Upper lobe of left lung (tissue), 6 donors: ENCODE measurements around the gene SCUBE1. TPM values are rescaled to one million over a fixed set of nuclear protein-coding genes. Genes with fewer than 3 reads are reported as not detected.

Experiments used
- ATAC-seq, 2 donors: fragments of 200-7000 bp; cut with Tn5 transposase; one replicate each; pipeline ENCODE4 v1.9.1; 2022; ENCODE audit warnings: mild to moderate bottlenecking in 2 of 2, moderate library complexity in 2 of 2; ENCODE audit not compliant: low FRiP score in 2 of 2
- DNase-seq, 2 donors: peaks; one replicate each; pipeline ENCODE4 v3.0.0-alpha.2; 2019 to 2020
- H3K27ac ChIP-seq, 4 donors: fragments of 200-600 bp; sonication (generic); one replicate each; pipeline ENCODE4 v1.5.1; 2016 to 2019
- H3K27me3 ChIP-seq, 4 donors: fragments of 200-600 bp; sonication (generic); one replicate each; pipeline ENCODE4 v1.5.1; 2017 to 2019
- H3K36me3 ChIP-seq, 4 donors: fragments of 200-600 bp; sonication (generic); one replicate each; pipeline ENCODE4 v1.5.1; 2016 to 2019
- H3K4me1 ChIP-seq, 4 donors: fragments of 200-600 bp; sonication (generic); one replicate each; pipeline ENCODE4 v1.5.1; 2018 to 2019
- H3K4me3 ChIP-seq, 4 donors: fragments of 200-600 bp; sonication (generic); one replicate each; pipeline ENCODE4 v1.5.1; 2017 to 2019; ENCODE audit warnings: mild to moderate bottlenecking in 2 of 4, moderate library complexity in 1 of 4
- H3K9me3 ChIP-seq, 4 donors: fragments of 200-600 bp; sonication (generic); one replicate each; pipeline ENCODE4 v1.5.1; 2018 to 2019
- EP300 ChIP-seq, 4 donors: sonication (generic); formaldehyde crosslinking; IDR thresholded peaks; one replicate each; pipeline ENCODE4 v1.5.1; 2017; ENCODE audit warnings: antibody characterized with exemption in 4 of 4, control low read depth in 2 of 4
- POLR2A ChIP-seq, 4 donors: fragments of 450-650 bp; IDR thresholded peaks; one replicate each; pipeline ENCODE4 v1.5.1; 2016 to 2017; ENCODE audit warnings: antibody characterized with exemption in 4 of 4, mild to moderate bottlenecking in 2 of 4
- POLR2AphosphoS5 ChIP-seq, 2 donors: sonication (generic); formaldehyde crosslinking; IDR thresholded peaks; one replicate each; pipeline ENCODE4 v1.5.1; 2017; ENCODE audit warnings: antibody characterized with exemption in 2 of 2
- WGBS, 2 donors: methylation state at CpG; one replicate each; pipeline ENCODE4 v1.1.5; 2017 to 2018; 5-methylcytosine and 5-hydroxymethylcytosine counted together
- total RNA-seq, 6 donors: library from RNA; depleted of rRNA in 4 of 6; stranded (reverse); fragments of >200 nt in 4 of 6; gene quantifications; one replicate each; pipeline versions ENCODE4 v1.1.0 to v1.2.1, GENCODE V29; 2016 to 2021
- TF ChIP-seq, protein P1 (sequence below), 6 experiments: fragments of 450-650 bp in 4 of 6; fragments of 200-600 bp in 2 of 6; sonication (generic) in 2 of 6; IDR thresholded peaks; one replicate each; pipeline ENCODE4 v1.5.1; 2016 to 2019; ENCODE audit warnings: antibody characterized with exemption in 6 of 6
- donor health status: DM: no; HTN: no; CAD: no; lungs with moderate emphysema.
- donor health status: DM: no; HTN: yes; CAD: no; lungs with severe emphysema.

The SCUBE1 gene
- total RNA-seq, 6 donors from 2014 or later: 9.7 to 55.9 (median 20.8) TPM

DNA sequence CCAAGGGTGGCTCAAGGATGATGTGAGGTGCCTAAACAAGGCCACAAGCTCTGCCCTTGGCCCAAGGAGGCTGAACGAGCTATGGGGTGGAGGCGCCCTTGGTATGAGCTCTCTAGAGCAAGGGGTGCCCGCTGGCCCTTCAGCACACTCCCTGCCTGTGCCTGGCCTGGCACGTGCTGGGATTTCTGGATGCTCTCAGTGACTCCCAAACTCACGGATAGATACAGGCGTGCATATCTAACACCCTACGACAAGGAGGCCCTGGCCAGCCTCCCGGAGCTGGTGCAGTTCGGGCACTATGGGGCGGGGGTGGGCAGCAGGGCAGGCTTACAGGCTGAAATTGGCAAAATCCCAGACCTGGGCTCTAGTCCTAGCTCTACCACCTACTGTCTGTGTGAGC, 30.6 kb downstream of the SCUBE1 start:
- no peaks in the 10 kb centered on the region for H3K36me3 ChIP-seq
- no peak overlapping the region for H3K4me3 ChIP-seq
- DNase-seq (peak in 1 of 2 donors; percentile 36), ATAC-seq (no peak)
- H3K27ac ChIP-seq: no peak overlapping the region
- H3K9me3 ChIP-seq: no peaks in the 10 kb centered on the region
- H3K4me1 ChIP-seq: peaks cover 0 to 14% (median 8%) of the 10 kb centered on the region in 4 donors
- no peaks in the 10 kb centered on the region for H3K27me3 ChIP-seq
- WGBS, 2 donors: 81 to 93% methylated on average over 3 to 10 of the region's 10 CpGs
- TF ChIP-seq EP300 (IDR thresholded peaks at IDR 0.05) (no peak), POLR2A (IDR thresholded peaks at IDR 0.05) (no peak), POLR2AphosphoS5 (IDR thresholded peaks at IDR 0.05) (no peak)
- TF ChIP-seq, protein P1, sequence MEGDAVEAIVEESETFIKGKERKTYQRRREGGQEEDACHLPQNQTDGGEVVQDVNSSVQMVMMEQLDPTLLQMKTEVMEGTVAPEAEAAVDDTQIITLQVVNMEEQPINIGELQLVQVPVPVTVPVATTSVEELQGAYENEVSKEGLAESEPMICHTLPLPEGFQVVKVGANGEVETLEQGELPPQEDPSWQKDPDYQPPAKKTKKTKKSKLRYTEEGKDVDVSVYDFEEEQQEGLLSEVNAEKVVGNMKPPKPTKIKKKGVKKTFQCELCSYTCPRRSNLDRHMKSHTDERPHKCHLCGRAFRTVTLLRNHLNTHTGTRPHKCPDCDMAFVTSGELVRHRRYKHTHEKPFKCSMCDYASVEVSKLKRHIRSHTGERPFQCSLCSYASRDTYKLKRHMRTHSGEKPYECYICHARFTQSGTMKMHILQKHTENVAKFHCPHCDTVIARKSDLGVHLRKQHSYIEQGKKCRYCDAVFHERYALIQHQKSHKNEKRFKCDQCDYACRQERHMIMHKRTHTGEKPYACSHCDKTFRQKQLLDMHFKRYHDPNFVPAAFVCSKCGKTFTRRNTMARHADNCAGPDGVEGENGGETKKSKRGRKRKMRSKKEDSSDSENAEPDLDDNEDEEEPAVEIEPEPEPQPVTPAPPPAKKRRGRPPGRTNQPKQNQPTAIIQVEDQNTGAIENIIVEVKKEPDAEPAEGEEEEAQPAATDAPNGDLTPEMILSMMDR (IDR thresholded peaks at IDR 0.05): no peak

- Histone ChIP-seq H3K36me3 (no peaks in the 10 kb centered on the region), H3K4me1 (peaks cover 0 to 14% (median 8%) of the 10 kb centered on the region in 4 donors), H3K9me3 (no peaks in the 10 kb centered on the region), H3K27ac (no peak overlapping the region), H3K27me3 (no peaks in the 10 kb centered on the region), H3K4me3 (no peak overlapping the region)
- 95 to 100% methylated on average over 1 of the region's 1 CpG for WGBS, 2 donors
- no peak for TF ChIP-seq POLR2AphosphoS5 (IDR thresholded peaks at IDR 0.05)
- no peak for ATAC-seq
- no peak for DNase-seq
Observed at GRCh38 chr22:43310798-43311197, 32.4 kb downstream of the SCUBE1 start.

GRCh38 chr22:43310311-43310710, 32.9 kb downstream of the SCUBE1 start:
- Histone ChIP-seq H3K9me3 (no peaks in the 10 kb centered on the region), H3K36me3 (no peaks in the 10 kb centered on the region), H3K27ac (no peak overlapping the region), H3K4me3 (no peak overlapping the region), H3K4me1 (peaks cover 0 to 14% (median 8%) of the 10 kb centered on the region in 4 donors), H3K27me3 (no peaks in the 10 kb centered on the region)
- ATAC-seq (no peak), DNase-seq (no peak)
- TF ChIP-seq POLR2AphosphoS5 (IDR thresholded peaks at IDR 0.05): no peak
- TF ChIP-seq EP300 (IDR thresholded peaks at IDR 0.05): no peak
- TF ChIP-seq, protein P1 (IDR thresholded peaks at IDR 0.05): no peak
- no peak for TF ChIP-seq POLR2A (IDR thresholded peaks at IDR 0.05)
- WGBS, 2 donors: 81 to 89% methylated on average over 5 of the region's 5 CpGs

DNA sequence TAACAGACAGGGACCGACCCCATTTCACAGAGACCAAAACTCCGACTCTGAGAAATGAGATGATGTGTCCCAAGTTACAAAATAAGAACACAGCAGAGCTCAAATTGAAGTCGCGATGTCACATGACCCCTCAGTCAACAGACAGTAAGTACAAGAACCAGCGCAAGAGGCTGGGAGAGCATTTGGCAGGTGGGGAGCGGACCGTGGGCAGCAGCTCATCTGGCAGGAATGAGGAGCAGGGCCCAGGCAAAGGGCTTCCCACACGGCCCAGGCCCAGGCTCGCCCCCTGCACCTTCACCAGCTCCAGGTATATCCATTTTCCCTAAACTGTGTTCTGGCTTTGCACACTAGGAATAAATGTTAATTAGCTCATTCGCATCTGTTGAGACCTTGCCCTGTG, 34.3 kb downstream of the SCUBE1 start:
- Histone ChIP-seq H3K4me3 (no peak overlapping the region), H3K4me1 (peaks cover 0 to 10% (median 5%) of the 10 kb centered on the region in 4 donors), H3K27me3 (no peaks in the 10 kb centered on the region), H3K27ac (peak overlapping the region in 1 of 4 donors; percentile 17), H3K9me3 (no peaks in the 10 kb centered on the region), H3K36me3 (no peaks in the 10 kb centered on the region)
- ATAC-seq: no peak
- peak in 1 of 2 donors; percentile 33 for DNase-seq
- WGBS, 2 donors: 72 to 87% methylated on average over 10 of the region's 10 CpGs
- TF ChIP-seq POLR2AphosphoS5 (IDR thresholded peaks at IDR 0.05) (no peak), POLR2A (IDR thresholded peaks at IDR 0.05) (no peak), EP300 (IDR thresholded peaks at IDR 0.05) (no peak)
- TF ChIP-seq, protein P1 (IDR thresholded peaks at IDR 0.05): no peak

GRCh38 chr22:43308060-43308830, 34.9 kb downstream of the SCUBE1 start:
- Histone ChIP-seq H3K27me3 (no peaks in the 10 kb centered on the region), H3K4me3 (no peak overlapping the region), H3K27ac (peak overlapping the region in 2 of 4 donors; percentile 17 to 19), H3K4me1 (peaks cover 0 to 4% (median 2%) of the 10 kb centered on the region in 4 donors), H3K36me3 (no peaks in the 10 kb centered on the region), H3K9me3 (no peaks in the 10 kb centered on the region)
- ATAC-seq (no peak), DNase-seq (peak in 1 of 2 donors; percentile 73)
- WGBS, 2 donors: 62 to 68% methylated on average over 20 to 21 of the region's 21 CpGs
- TF ChIP-seq POLR2A (IDR thresholded peaks at IDR 0.05) (no peak), EP300 (IDR thresholded peaks at IDR 0.05) (no peak), POLR2AphosphoS5 (IDR thresholded peaks at IDR 0.05) (no peak)
- TF ChIP-seq, protein P1 (IDR thresholded peaks at IDR 0.05): no peak
